ENCODE data around the gene ZMYM2.

The ZMYM2 gene

DNA sequence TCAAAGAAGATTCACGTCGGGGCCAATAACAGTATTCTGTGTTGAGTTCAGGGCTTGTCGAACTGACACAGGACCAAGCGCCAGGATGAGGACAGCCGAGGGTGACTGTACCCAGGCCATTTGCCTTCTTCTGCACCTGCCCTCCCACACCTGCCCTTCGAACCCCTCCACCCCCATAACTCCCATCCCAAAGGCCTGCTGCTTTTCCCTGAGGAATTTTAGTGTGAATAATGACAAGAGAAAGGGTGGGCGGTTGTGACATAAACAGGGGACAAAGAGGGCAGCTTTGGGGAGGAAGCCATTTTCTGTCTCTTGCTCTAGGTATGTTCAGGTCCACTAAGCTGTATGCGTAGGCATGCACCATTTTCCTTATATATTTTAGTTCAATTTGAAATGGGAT lies 176.2 kb downstream of the ZMYM2 start:
- no peak for DNase-seq (ENCODE audit: low spot score)

- DNase-seq (ENCODE audit: low spot score) = no peak
Measured at GRCh38 chr13:20136781-20137703, 178.5 kb downstream of the ZMYM2 start.

DNA sequence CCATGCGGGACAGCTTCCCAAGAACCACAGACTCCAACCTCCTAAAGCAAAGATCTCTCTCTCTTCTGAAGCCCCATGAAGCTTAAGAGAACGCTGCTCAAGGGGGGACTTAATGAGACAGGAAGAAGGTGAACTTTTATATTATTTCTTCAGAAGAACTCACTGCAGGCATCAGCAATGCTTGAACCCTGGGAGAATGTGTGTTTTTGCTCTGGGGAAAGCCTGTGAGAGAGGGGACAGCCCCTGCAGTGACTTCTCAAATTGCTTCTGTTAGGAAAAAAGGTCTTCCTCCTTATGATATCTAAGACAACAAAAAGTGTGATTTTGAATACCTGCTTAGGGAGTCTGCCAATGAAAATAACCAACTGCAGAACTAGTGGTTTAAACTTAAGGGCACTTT lies 179.3 kb downstream of the ZMYM2 start:
- no peak for DNase-seq (ENCODE audit: low spot score)

DNA sequence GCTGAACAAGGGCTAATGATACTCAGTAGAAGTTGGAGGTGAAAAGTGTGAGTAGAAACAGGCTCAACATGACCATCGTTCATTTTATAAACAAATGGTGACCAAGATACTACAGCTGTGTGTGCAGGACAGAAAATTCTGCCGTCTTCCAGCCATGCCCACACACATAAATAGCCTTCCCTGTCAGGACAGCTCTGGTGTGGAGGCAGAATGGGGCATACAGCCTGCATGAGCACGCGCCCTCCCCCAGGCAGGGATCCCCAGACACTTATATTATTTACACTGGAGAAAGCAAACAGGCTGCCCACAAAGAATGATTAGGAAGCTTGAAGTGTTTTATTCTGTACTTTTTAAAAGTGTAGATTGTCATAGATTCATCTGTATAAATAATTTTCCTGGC lies 182.0 kb downstream of the ZMYM2 start:
- DNase-seq (ENCODE audit: low spot score) = no peak
